Colonic mucosa (tissue), 4 donors: ENCODE data around the gene SPTBN1. TPM values are rescaled to one million over a fixed set of nuclear protein-coding genes. Genes with fewer than 3 reads are reported as not detected.

ENCODE experiments used
- DNase-seq: peaks from one replicate; pipeline ENCODE4 v3.0.0-alpha.2; 2020
- H3K27ac ChIP-seq: fragments of 200-600 bp; one replicate; pipeline ENCODE4 v1.8.0; 2021
- H3K27me3 ChIP-seq: fragments of 200-600 bp; one replicate; pipeline ENCODE4 v1.8.0; 2021
- H3K36me3 ChIP-seq: fragments of 200-600 bp; one replicate; pipeline ENCODE4 v1.8.0; 2021
- H3K4me1 ChIP-seq: fragments of 200-600 bp; one replicate; pipeline ENCODE4 v1.8.0; 2021; ENCODE audit warnings: mild to moderate bottlenecking
- H3K4me3 ChIP-seq: fragments of 200-600 bp; one replicate; pipeline ENCODE4 v1.8.0; 2021
- H3K9ac ChIP-seq, 2 donors: one replicate each; pipeline ENCODE4 v1.7.0; 2013; ENCODE audit warnings: control low read depth in 2 of 2, low read depth in 2 of 2, low read length in 2 of 2
- H3K9me3 ChIP-seq: fragments of 200-600 bp; one replicate; pipeline ENCODE4 v1.8.0; 2021
- CTCF ChIP-seq: fragments of 200-600 bp; IDR thresholded peaks from one replicate; pipeline ENCODE4 v1.8.0; 2022; ENCODE audit warnings: antibody characterized with exemption, mild to moderate bottlenecking
- intact Hi-C: fragments of 100-400 bp; cut with DNase I; formaldehyde crosslinking; loops from one replicate; pipeline ENCODE4 v1.14.1; 2022
- total RNA-seq, 2 donors: library from RNA; stranded (reverse); fragmentation: NEBNext Ultra II Directional in 1 of 2; extraction: Animal tissue kit (Norgen Biotek cat#: 25700) in 1 of 2; gene quantifications; one replicate each; pipeline ENCODE4 v1.2.1, GENCODE V29; 2021
- donor health status: healthy.
- donor health status: DM: no; HTN: no; CAD: no.
- donor health status: DM: no; HTN: no; CAD: no.

SPTBN1 gene
- total RNA-seq, 2 donors from 2014 or later = 325 to 338 TPM

- Histone ChIP-seq H3K9ac (no peak overlapping the region), H3K36me3 (no peaks in the 10 kb centered on the region), H3K4me1 (peaks cover 46% of the 10 kb centered on the region), H3K4me3 (no peak overlapping the region), H3K27me3 (no peaks in the 10 kb centered on the region), H3K27ac (no peak overlapping the region), H3K9me3 (no peaks in the 10 kb centered on the region)
- intact Hi-C loops = no loop called here
- no peak for DNase-seq
- no peak for TF ChIP-seq CTCF
Measured at GRCh38 chr2:54593249-54593648, 137.1 kb downstream of the SPTBN1 start.

DNA sequence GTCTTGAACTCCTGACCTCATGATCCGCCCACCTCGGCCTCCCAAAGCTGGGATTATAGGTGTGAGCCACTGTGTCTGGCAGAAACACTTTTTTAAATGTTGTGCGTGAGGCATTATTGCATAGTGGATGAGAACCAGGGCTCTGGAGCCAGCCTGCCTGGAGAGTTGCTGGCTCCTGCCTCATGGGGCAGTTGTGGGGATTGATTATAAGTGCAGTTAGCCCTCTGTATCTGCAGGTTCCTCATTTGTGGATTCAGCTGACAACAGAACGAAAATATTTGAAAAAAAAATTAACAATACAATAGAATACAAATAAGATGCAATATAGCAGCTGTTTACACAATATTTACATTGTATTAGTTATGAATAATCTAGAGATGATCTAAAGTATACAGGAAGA, 137.9 kb downstream of the SPTBN1 start:
- Histone ChIP-seq H3K9ac (no peak overlapping the region), H3K9me3 (no peaks in the 10 kb centered on the region), H3K36me3 (no peaks in the 10 kb centered on the region), H3K27me3 (no peaks in the 10 kb centered on the region), H3K4me3 (no peak overlapping the region), H3K27ac (no peak overlapping the region), H3K4me1 (peaks cover 39% of the 10 kb centered on the region)
- intact Hi-C loops = no loop called here
- TF ChIP-seq CTCF = no peak
- no peak for DNase-seq

- no peak for DNase-seq
- no peaks in the 10 kb centered on the region for H3K9me3 ChIP-seq
- no peak overlapping the region for H3K9ac ChIP-seq
- H3K4me1 ChIP-seq = peaks cover 43% of the 10 kb centered on the region
- no peak overlapping the region for H3K4me3 ChIP-seq
- TF ChIP-seq CTCF = no peak
- no peaks in the 10 kb centered on the region for H3K36me3 ChIP-seq
- no peaks in the 10 kb centered on the region for H3K27me3 ChIP-seq
- intact Hi-C loops = no loop called here
- peak overlapping the region; percentile 24 for H3K27ac ChIP-seq
Measured at GRCh38 chr2:54595161-54595803, 139.2 kb downstream of the SPTBN1 start.

- no peak overlapping the region for H3K4me3 ChIP-seq
- no peak for DNase-seq
- intact Hi-C loops = no loop called here
Measured at GRCh38 chr2:54595999-54596902, 140.1 kb downstream of the SPTBN1 start.

More at GRCh38 chr2:54595999-54596902, 140.1 kb downstream of the SPTBN1 start:
- Histone ChIP-seq H3K4me1 (peaks cover 43% of the 10 kb centered on the region), H3K9me3 (no peaks in the 10 kb centered on the region), H3K9ac (peak overlapping the region in 1 of 2 donors; percentile 70), H3K27ac (peak overlapping the region; percentile 24), H3K36me3 (no peaks in the 10 kb centered on the region), H3K27me3 (no peaks in the 10 kb centered on the region)
- TF ChIP-seq CTCF = no peak
